Muscle layer of colon (tissue), 2 donors: ENCODE results near the gene CEP57L1.
A peak's percentile ranks its signal among the peaks of the same experiment; 100 is the strongest.
"Not testable (repeated sequence)": the region's sequence is repeated elsewhere in the genome, so short reads cannot be mapped to it uniquely, and the experiment has no call there.

Experiments used
- H3K27ac ChIP-seq: one replicate; pipeline ENCODE4 v1.7.0; 2013; ENCODE audit warnings: low read depth, mild to moderate bottlenecking, low read length, moderate library complexity
- H3K27me3 ChIP-seq, 2 donors: one replicate each; pipeline ENCODE4 v1.7.0; 2013; ENCODE audit warnings: low read length in 2 of 2, mild to moderate bottlenecking in 2 of 2; ENCODE audit not compliant: insufficient read depth in 2 of 2, control insufficient read depth in 1 of 2
- H3K36me3 ChIP-seq: one replicate; pipeline ENCODE4 v1.7.0; 2013; ENCODE audit warnings: mild to moderate bottlenecking, low read length; ENCODE audit not compliant: insufficient read depth
- H3K4me1 ChIP-seq: one replicate; pipeline ENCODE4 v1.7.0; 2013; ENCODE audit warnings: mild to moderate bottlenecking, low read length; ENCODE audit not compliant: insufficient read depth
- H3K4me3 ChIP-seq, 2 donors: one replicate each; pipeline ENCODE4 v1.7.0; 2013; ENCODE audit warnings: low read length in 2 of 2, low read depth in 1 of 2, mild to moderate bottlenecking in 1 of 2, moderate library complexity in 1 of 2
- H3K9ac ChIP-seq: one replicate; pipeline ENCODE4 v1.7.0; 2013; ENCODE audit warnings: low read length
- H3K9me3 ChIP-seq: one replicate; pipeline ENCODE4 v1.7.0; 2013; ENCODE audit warnings: mild to moderate bottlenecking, low read length
- donor health status: abdominal sarcoma.
- donor health status: Adenocarcinoma of cecum.

Gene CEP57L1

DNA sequence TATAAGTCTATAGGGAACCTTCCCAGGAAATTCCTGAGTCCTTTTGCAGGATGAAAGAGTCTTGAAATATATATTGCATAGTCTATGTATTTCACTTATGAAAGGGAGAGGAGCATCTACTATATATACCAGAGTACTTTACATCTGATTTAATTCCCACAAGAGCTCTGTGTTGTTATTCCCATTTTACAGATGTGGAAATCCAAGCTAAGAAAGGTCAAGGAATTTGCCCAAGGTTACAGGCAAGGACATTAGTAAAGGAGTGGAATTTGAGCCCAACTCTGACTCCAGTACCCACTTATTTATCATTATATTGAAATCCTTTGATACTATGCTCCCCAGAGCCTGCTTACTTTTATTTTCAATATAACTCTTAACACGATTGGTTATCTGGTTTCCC lies 3.2 kb upstream of the CEP57L1 start:
- no peaks in the 10 kb centered on the region for H3K9me3 ChIP-seq
- no peaks in the 10 kb centered on the region for H3K36me3 ChIP-seq
- peak overlapping the region; percentile 18 to 99 for H3K4me3 ChIP-seq
- peaks cover 49% of the 10 kb centered on the region for H3K4me1 ChIP-seq
- H3K9ac ChIP-seq, result peak overlapping the region; percentile 31
- H3K27ac ChIP-seq, result peak overlapping the region; percentile 17
- H3K27me3 ChIP-seq, result no peaks in the 10 kb centered on the region

- peaks cover 31% of the 10 kb centered on the region for H3K4me1 ChIP-seq
- peak overlapping the region; percentile 90 for H3K27ac ChIP-seq
- H3K9ac ChIP-seq, result peak overlapping the region; percentile 75
- no peaks in the 10 kb centered on the region for H3K36me3 ChIP-seq
- H3K4me3 ChIP-seq, result peak overlapping the region; percentile 82 to 99
- H3K9me3 ChIP-seq, result no peaks in the 10 kb centered on the region
- H3K27me3 ChIP-seq, result no peaks in the 10 kb centered on the region
Measured at GRCh38 chr6:109093732-109094415, 1.4 kb upstream of the CEP57L1 start.

DNA sequence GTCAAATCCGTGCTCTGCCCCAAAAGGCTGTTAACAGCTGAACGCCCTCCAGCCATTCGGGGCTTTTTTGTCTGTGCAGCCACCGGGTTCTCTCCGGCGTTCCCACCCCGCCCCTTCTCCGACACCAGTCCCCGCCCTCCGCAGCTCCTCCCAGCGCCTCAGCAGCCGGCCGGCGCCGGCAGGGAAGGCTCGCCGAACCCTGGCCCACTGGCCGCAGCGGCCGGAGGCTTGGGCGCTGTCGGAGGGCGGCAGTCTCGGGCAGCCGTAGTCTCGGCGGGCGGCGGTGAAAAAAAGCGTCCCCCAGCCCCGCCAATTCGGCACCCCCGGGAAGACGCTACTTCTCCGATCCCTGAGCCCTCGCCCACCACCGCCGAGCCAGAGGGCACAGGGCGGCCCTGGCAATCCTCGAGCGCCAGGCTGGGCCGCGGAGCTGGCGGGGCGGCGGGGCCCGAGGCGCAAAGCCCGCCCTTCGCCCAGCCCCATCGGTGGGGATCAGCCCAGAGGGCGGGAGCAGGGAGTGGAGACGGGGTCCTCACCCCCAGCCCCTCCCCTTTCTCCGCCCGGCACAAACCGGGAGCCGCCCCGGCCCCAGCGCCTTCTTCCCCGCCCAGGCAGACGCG lies 781 bp upstream of the CEP57L1 start, which contains the start of gene SESN1:
Gene SESN1 (minus strand): TSS at position 431 of the 620 bp plus-strand sequence. CDS start 773 bp downstream, outside the sequence.
- Histone ChIP-seq H3K27me3 (no peaks in the 10 kb centered on the region), H3K9me3 (no peaks in the 10 kb centered on the region), H3K27ac (peak within 1 kb of the TSS; percentile 90), H3K36me3 (no peaks in the 10 kb centered on the region), H3K4me3 (peak within 1 kb of the TSS; percentile 82 to 99), H3K9ac (peak within 1 kb of the TSS; percentile 81), H3K4me1 (peaks cover 31% of the 10 kb centered on the region)

- peaks cover 29% of the 10 kb centered on the region for H3K4me1 ChIP-seq
- H3K9me3 ChIP-seq, result no peaks in the 10 kb centered on the region
- H3K4me3 ChIP-seq, result peak overlapping the region; percentile 82 to 99
- H3K27me3 ChIP-seq, result no peaks in the 10 kb centered on the region
- H3K27ac ChIP-seq, result peak overlapping the region; percentile 90
- H3K36me3 ChIP-seq, result no peaks in the 10 kb centered on the region
- peak overlapping the region; percentile 81 for H3K9ac ChIP-seq
Measured at GRCh38 chr6:109095835-109096084, 453 bp downstream of the CEP57L1 start.

GRCh38 chr6:109096208-109096607 lies 901 bp downstream of the CEP57L1 start:
- peak overlapping the region; percentile 81 for H3K9ac ChIP-seq
- H3K27me3 ChIP-seq, result no peaks in the 10 kb centered on the region
- peaks cover 24% of the 10 kb centered on the region for H3K4me1 ChIP-seq
- no peaks in the 10 kb centered on the region for H3K9me3 ChIP-seq
- H3K4me3 ChIP-seq, result peak overlapping the region in 1 of 2 donors; percentile 99
- peak overlapping the region; percentile 90 for H3K27ac ChIP-seq
- H3K36me3 ChIP-seq, result no peaks in the 10 kb centered on the region

DNA sequence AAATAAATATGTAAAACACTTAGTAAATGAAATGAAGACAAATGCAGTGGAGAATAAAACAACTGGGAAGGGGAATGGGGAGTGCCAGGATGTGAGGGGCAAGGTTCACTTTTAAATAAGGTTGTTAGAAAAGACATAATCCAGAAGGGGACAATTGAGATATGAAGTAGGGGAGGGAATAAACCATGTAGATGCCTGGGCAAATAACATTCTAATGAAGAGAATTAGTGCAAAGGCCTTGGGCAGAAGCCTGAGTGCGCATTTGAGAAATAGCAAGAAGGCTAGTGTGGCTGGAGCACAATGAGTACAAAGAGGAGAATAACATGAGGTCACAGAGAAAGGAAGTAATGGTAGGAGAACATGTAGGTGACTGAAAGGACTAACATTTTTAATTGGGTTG lies 2.4 kb downstream of the CEP57L1 start:
- Histone ChIP-seq H3K4me3 (no peak overlapping the region), H3K9me3 (no peaks in the 10 kb centered on the region), H3K4me1 (peaks cover 12% of the 10 kb centered on the region), H3K9ac (no peak overlapping the region), H3K36me3 (peaks cover 4% of the 10 kb centered on the region), H3K27me3 (no peaks in the 10 kb centered on the region), H3K27ac (no peak overlapping the region)

GRCh38 chr6:109102762-109103161 lies 7.5 kb downstream of the CEP57L1 start:
- H3K4me1 ChIP-seq, result no peaks in the 10 kb centered on the region
- H3K27me3 ChIP-seq, result no peaks in the 10 kb centered on the region
- no peak overlapping the region for H3K27ac ChIP-seq
- H3K9ac ChIP-seq, result no peak overlapping the region
- peaks cover 4% of the 10 kb centered on the region for H3K36me3 ChIP-seq
- H3K9me3 ChIP-seq, result no peaks in the 10 kb centered on the region
- no peak overlapping the region for H3K4me3 ChIP-seq

GRCh38 chr6:109103942-109104341 lies 8.6 kb downstream of the CEP57L1 start:
- Histone ChIP-seq H3K4me3 (no peak overlapping the region), H3K4me1 (no peaks in the 10 kb centered on the region), H3K27ac (no peak overlapping the region), H3K9ac (no peak overlapping the region), H3K9me3 (no peaks in the 10 kb centered on the region), H3K27me3 (no peaks in the 10 kb centered on the region), H3K36me3 (peaks cover 4% of the 10 kb centered on the region)

DNA sequence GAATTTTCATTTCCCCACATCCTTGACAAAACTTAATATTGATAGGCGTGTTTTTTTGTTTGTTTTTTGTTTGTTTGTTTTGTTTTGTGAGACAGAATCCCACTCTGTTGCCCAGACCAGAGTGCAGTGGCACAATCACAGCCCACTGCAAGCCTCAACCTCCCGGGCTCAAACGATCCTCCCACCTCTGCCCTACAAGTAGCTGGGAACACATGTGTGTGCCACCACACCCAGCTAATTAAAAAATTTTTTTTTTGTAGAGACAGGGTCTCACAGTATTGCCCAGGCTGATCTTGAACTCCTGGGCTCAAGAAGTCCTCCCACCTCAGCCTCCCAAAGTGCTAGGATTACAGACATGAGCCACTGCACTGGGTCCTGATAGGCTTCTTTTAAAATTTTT lies 9.2 kb downstream of the CEP57L1 start:
- Histone ChIP-seq H3K27ac (no peak overlapping the region), H3K9ac (no peak overlapping the region), H3K27me3 (no peaks in the 10 kb centered on the region)

DNA sequence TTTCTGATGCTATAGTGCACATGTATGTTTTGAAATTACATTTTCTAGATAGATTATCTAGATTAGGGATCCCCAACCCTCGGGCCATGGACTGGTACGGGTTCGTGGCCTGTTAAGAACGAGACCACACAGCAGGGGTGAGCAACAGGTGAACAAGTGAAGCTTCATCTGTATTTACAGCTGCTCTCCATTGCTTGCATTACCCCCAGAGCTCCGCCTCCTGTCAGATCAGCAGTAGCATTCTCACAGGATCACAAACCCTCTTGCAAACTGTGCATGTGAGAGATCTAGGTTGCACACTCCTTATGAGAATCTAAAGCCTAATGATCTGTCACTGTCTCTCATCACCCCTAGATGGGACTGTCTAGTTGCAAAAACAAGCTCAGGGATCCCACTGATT lies 10.4 kb downstream of the CEP57L1 start:
- H3K36me3 ChIP-seq, result peaks cover 4% of the 10 kb centered on the region
- no peaks in the 10 kb centered on the region for H3K27me3 ChIP-seq
- H3K9ac ChIP-seq, result no peak overlapping the region
- no peak overlapping the region for H3K4me3 ChIP-seq
- no peaks in the 10 kb centered on the region for H3K9me3 ChIP-seq
- no peak overlapping the region for H3K27ac ChIP-seq
- H3K4me1 ChIP-seq, result no peaks in the 10 kb centered on the region

More for the DNA sequence above, 9.2 kb downstream of the CEP57L1 start:
- H3K4me1 ChIP-seq, result no peaks in the 10 kb centered on the region
- H3K4me3 ChIP-seq, result no peak overlapping the region
- peaks cover 4% of the 10 kb centered on the region for H3K36me3 ChIP-seq
- no peaks in the 10 kb centered on the region for H3K9me3 ChIP-seq

DNA sequence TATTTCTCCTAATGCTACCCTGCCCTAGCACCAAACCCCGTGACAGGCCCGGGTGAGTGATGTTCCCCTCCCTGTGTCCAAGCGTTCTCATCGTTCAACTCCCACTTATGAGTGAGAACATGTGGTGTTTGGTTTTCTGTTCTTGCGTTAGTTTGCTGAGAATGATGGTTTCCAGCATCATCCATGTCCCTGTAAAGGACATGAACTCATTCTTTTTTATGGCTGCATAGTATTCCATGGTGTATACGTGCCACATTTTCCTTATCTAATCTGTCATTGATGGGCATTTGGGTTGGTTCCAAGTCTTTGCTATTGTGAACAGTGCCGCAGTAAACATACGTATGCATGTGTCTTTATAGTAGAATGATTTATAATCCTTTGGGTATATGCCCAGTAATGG lies 14.4 kb downstream of the CEP57L1 start:
- H3K9ac ChIP-seq, H3K27me3 ChIP-seq, H3K4me1 ChIP-seq, H3K4me3 ChIP-seq, H3K27ac ChIP-seq, H3K36me3 ChIP-seq, H3K9me3 ChIP-seq: not testable (repeated sequence)

DNA sequence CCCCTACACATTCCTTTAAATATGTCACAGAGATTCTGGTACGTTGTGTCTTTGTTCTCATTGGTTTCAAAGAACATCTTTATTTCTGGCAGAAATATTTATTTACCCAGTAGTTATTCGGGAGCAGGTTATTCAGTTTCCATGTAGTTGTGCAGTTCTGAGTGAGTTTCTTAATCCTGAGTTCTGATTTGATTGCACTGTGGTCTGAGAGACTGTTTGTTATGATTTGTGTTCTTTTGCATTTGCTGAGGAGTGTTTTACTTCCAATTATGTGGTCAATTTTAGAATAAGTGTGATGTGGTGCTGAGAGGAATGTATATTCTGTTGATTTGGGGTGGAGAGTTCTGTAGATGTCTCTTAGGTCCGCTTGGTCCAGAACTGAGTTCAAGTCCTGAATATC lies 17.4 kb downstream of the CEP57L1 start:
- not testable (repeated sequence) for H3K9me3 ChIP-seq, H3K27me3 ChIP-seq, H3K9ac ChIP-seq, H3K36me3 ChIP-seq, H3K27ac ChIP-seq, H3K4me1 ChIP-seq, H3K4me3 ChIP-seq
